ENCODE data around the gene STIMATE.
A peak's percentile ranks its signal among the peaks of the same experiment; 100 is the strongest.

Gene STIMATE

DNA sequence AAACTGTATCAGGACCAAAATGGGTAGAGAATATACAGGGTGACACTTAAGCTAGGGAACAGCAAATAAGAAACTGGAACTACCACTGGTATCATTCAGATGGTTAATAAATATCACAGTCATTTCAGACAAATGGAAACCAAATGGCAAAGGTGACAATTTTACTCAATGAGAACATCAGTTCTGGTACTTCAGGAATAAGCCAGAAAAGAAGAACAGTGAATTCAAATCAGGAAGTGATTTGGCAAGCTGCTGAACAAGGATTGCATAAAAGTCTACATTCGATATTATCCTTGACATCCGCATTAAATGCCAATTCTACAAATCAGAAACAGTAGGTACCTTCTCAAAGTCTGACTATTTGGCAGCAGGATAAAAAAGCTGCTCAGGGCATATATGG lies 23.5 kb upstream of the STIMATE start:
- H3K79me2 ChIP-seq (ENCODE audit: low read length) = no peaks in the 10 kb centered on the region
- DNase-seq = no peak

DNA sequence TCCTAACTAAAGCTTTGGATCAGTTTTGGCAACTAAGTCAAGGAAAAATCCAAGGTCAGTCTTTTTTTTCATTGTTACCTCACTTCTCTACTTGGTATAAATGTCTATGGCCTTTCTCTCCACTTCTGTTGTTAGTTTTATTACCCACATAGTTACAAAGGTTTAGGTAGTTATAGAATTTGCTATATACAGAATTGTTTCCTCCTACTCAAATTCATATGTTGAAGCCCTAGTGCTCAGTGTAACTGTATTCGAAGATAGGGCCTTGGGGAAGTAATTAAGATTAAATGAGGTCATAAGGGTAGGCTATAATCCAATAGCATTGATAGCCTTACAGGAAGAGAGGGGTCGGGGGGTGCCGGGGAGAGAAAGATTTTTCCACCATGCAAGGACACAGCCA lies 19.7 kb upstream of the STIMATE start:
- no peaks in the 10 kb centered on the region for H4K20me1 ChIP-seq (ENCODE audit: insufficient read depth, low read length)
- DNase-seq = no peak
- TF ChIP-seq CTCF (IDR thresholded peaks at IDR 0.05; ENCODE audit: low read length) = no peak
- no peak for TF ChIP-seq EZH2phosphoT487 (IDR thresholded peaks at IDR 0.05; ENCODE audit: low read length)
- TF ChIP-seq EZH2 (optimal IDR thresholded peaks at IDR 0.05; ENCODE audit: low read depth, low read length) = no peak
- H3K27ac ChIP-seq (ENCODE audit: low read length) = no peak overlapping the region
- H2AFZ ChIP-seq (ENCODE audit: low read length) = no peak overlapping the region
- H3K4me1 ChIP-seq (ENCODE audit: low read length) = peaks cover 11% of the 10 kb centered on the region; the same call in 1 of the 2 replicates
- H3F3A ChIP-seq (ENCODE audit: insufficient read depth, low read length) = peaks cover 8% of the 10 kb centered on the region; the same call in 1 of the 2 replicates
- H3K27me3 ChIP-seq (replicated peaks; ENCODE audit: insufficient read depth, low read length) = no peaks in the 10 kb centered on the region
- H3K9ac ChIP-seq (ENCODE audit: low read length) = no peak overlapping the region
- H3K4me2 ChIP-seq (ENCODE audit: low read depth, low read length) = no peak overlapping the region
- no peaks in the 10 kb centered on the region for H3K9me3 ChIP-seq (replicated peaks; ENCODE audit: insufficient read depth, low read length)
- no peaks in the 10 kb centered on the region; the same call in 1 of the 2 replicates for H3K36me3 ChIP-seq (replicated peaks; ENCODE audit: insufficient read depth, low read length)
- no peak overlapping the region for H3K4me3 ChIP-seq (ENCODE audit: low read length)
- no peaks in the 10 kb centered on the region for H3K79me2 ChIP-seq (ENCODE audit: low read length)
- H3K9me2 ChIP-seq (replicated peaks; ENCODE audit: insufficient read depth, low read length) = no peaks in the 10 kb centered on the region

More for the DNA sequence above, 23.5 kb upstream of the STIMATE start:
- no peak overlapping the region for H3K4me2 ChIP-seq (ENCODE audit: low read depth, low read length)
- H3K9me2 ChIP-seq (replicated peaks; ENCODE audit: insufficient read depth, low read length) = no peaks in the 10 kb centered on the region
- no peaks in the 10 kb centered on the region for H3K4me1 ChIP-seq (ENCODE audit: low read length)
- no peaks in the 10 kb centered on the region for H3K36me3 ChIP-seq (replicated peaks; ENCODE audit: insufficient read depth, low read length)
- no peak overlapping the region for H3K9ac ChIP-seq (ENCODE audit: low read length)
- no peak for TF ChIP-seq EZH2 (optimal IDR thresholded peaks at IDR 0.05; ENCODE audit: low read depth, low read length)
- TF ChIP-seq EZH2phosphoT487 (IDR thresholded peaks at IDR 0.05; ENCODE audit: low read length) = no peak
- TF ChIP-seq CTCF (IDR thresholded peaks at IDR 0.05; ENCODE audit: low read length) = no peak
- no peaks in the 10 kb centered on the region for H3K27me3 ChIP-seq (replicated peaks; ENCODE audit: insufficient read depth, low read length)
- H3K27ac ChIP-seq (ENCODE audit: low read length) = no peak overlapping the region
- no peak overlapping the region for H3K4me3 ChIP-seq (ENCODE audit: low read length)
- H2AFZ ChIP-seq (ENCODE audit: low read length) = no peak overlapping the region
- no peaks in the 10 kb centered on the region for H4K20me1 ChIP-seq (ENCODE audit: insufficient read depth, low read length)
- H3K9me3 ChIP-seq (replicated peaks; ENCODE audit: insufficient read depth, low read length) = no peaks in the 10 kb centered on the region
- H3F3A ChIP-seq (ENCODE audit: insufficient read depth, low read length) = no peaks in the 10 kb centered on the region

DNA sequence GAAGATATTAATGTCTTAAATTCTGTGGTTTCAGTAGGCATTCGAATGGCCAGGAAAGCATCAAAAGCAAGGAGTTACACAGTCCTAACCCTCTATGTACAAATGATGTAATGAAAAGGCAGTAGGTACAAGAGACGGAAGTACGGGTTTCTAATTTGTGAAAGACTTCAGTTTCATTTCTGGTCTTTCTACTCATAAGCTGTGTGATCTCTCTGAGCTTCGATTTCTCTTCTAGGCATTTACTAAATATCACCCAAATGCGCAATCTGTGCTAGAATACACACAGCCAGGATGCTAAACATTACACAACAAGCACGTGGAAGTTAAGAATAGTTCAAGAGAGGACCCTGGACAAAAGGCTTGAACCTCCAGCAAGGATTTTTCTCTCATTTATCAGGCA lies 17.9 kb upstream of the STIMATE start:
- peak; percentile 46 for DNase-seq
- Histone ChIP-seq H3K9me3 (replicated peaks; ENCODE audit: insufficient read depth, low read length) (no peaks in the 10 kb centered on the region), H2AFZ (ENCODE audit: low read length) (no peak overlapping the region), H3K27ac (ENCODE audit: low read length) (peak overlapping the region; percentile 22; the same call in 1 of the 2 replicates), H3K27me3 (replicated peaks; ENCODE audit: insufficient read depth, low read length) (no peaks in the 10 kb centered on the region), H3F3A (ENCODE audit: insufficient read depth, low read length) (peaks cover 8% of the 10 kb centered on the region; the same call in 1 of the 2 replicates), H3K4me3 (ENCODE audit: low read length) (no peak overlapping the region; the same call in 1 of the 2 replicates), H3K9me2 (replicated peaks; ENCODE audit: insufficient read depth, low read length) (no peaks in the 10 kb centered on the region), H3K9ac (ENCODE audit: low read length) (no peak overlapping the region), H3K4me2 (ENCODE audit: low read depth, low read length) (peak overlapping the region; percentile 46), H3K36me3 (replicated peaks; ENCODE audit: insufficient read depth, low read length) (no peaks in the 10 kb centered on the region; the same call in 1 of the 2 replicates), H4K20me1 (ENCODE audit: insufficient read depth, low read length) (no peaks in the 10 kb centered on the region), H3K79me2 (ENCODE audit: low read length) (no peaks in the 10 kb centered on the region), H3K4me1 (ENCODE audit: low read length) (peaks cover 11% of the 10 kb centered on the region; the same call in 1 of the 2 replicates)
- TF ChIP-seq EZH2 (optimal IDR thresholded peaks at IDR 0.05; ENCODE audit: low read depth, low read length) = no peak
